ENCODE measurements around the gene METTL25. TPM values are rescaled to one million over a fixed set of nuclear protein-coding genes. Genes with fewer than 3 reads are reported as not detected.

METTL25 gene
- polyA plus RNA-seq, 1 donor (not counting 4 experiments of a cell fraction or from before 2014, with no cell fraction given), result 6.0 TPM

DNA sequence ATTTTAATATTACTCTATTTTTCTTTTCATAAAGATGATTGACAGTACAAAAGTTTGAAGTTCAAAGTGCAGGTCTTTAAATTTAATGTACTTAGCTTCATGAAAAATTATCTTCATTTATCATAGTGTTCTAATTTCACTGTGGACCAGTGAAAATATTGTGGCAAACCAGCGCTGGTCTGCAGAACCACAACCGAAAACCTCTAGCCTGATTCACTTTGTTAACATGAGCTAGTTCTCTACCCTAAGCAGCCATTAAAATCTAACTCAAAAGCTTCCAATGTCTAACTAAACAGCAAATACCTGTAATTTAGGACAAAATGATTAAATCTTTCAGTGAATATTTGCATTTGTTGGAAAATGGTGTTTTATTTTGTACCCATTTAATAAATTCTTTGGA lies 167.3 kb downstream of the METTL25 start:
- no peaks in the 10 kb centered on the region for H3K9me1 ChIP-seq (ENCODE audit: control insufficient read depth, extremely low read depth, insufficient read depth, low read length)
- H3K4me1 ChIP-seq (ENCODE audit: control insufficient read depth, extremely low read depth, insufficient read depth, low read length), result no peaks in the 10 kb centered on the region
- DNase-seq (ENCODE audit: low read depth, low spot score) (no peak), FAIRE-seq (no peak)
- TF ChIP-seq, protein P1, sequence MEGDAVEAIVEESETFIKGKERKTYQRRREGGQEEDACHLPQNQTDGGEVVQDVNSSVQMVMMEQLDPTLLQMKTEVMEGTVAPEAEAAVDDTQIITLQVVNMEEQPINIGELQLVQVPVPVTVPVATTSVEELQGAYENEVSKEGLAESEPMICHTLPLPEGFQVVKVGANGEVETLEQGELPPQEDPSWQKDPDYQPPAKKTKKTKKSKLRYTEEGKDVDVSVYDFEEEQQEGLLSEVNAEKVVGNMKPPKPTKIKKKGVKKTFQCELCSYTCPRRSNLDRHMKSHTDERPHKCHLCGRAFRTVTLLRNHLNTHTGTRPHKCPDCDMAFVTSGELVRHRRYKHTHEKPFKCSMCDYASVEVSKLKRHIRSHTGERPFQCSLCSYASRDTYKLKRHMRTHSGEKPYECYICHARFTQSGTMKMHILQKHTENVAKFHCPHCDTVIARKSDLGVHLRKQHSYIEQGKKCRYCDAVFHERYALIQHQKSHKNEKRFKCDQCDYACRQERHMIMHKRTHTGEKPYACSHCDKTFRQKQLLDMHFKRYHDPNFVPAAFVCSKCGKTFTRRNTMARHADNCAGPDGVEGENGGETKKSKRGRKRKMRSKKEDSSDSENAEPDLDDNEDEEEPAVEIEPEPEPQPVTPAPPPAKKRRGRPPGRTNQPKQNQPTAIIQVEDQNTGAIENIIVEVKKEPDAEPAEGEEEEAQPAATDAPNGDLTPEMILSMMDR (optimal IDR thresholded peaks at IDR 0.05 in 1 of 3, IDR thresholded peaks at IDR 0.05 in 1 of 3, conservative IDR thresholded peaks at IDR 0.05 in 1 of 3; ENCODE audit: extremely low read depth in 1 of 3, insufficient read depth in 2 of 3, low read length in 3 of 3), result no peak
- no peak for TF ChIP-seq EZH2 (IDR thresholded peaks at IDR 0.05; ENCODE audit: low read length)
- H3K27ac ChIP-seq (ENCODE audit: control insufficient read depth, insufficient read depth, low read length), result no peak overlapping the region
- no peaks in the 10 kb centered on the region for H4K20me1 ChIP-seq (ENCODE audit: control insufficient read depth, extremely low read depth, insufficient read depth, low read length)
- H3K9me3 ChIP-seq (ENCODE audit: control insufficient read depth, low read depth, low read length), result no peaks in the 10 kb centered on the region
- no peak overlapping the region for H3K4me3 ChIP-seq (ENCODE audit: control insufficient read depth in 2 of 3, extremely low read depth in 1 of 3, insufficient read depth in 2 of 3, low read depth in 1 of 3, low read length in 3 of 3)
- H3K27me3 ChIP-seq (ENCODE audit: control insufficient read depth, extremely low read depth, insufficient read depth, low read length), result no peaks in the 10 kb centered on the region
- no peak overlapping the region for H3K4me2 ChIP-seq (ENCODE audit: control insufficient read depth, extremely low read depth, insufficient read depth, low read depth, low read length)
- H3K79me2 ChIP-seq (ENCODE audit: control insufficient read depth, insufficient read depth, low read length), result no peaks in the 10 kb centered on the region
- no peaks in the 10 kb centered on the region for H3K36me3 ChIP-seq (ENCODE audit: control insufficient read depth in 2 of 2, extremely low read depth in 1 of 2, insufficient read depth in 2 of 2, low read length in 2 of 2)
- H3K9ac ChIP-seq (ENCODE audit: control insufficient read depth, extremely low read depth, insufficient read depth, low read length), result no peak overlapping the region
- no peak overlapping the region for H2AFZ ChIP-seq (ENCODE audit: control insufficient read depth, low read length)
- dilution Hi-C loops (cut with MboI; ENCODE audit: extremely low pct_ligation_motif_present, low sequenced_read_pairs), result no loop called here

DNA sequence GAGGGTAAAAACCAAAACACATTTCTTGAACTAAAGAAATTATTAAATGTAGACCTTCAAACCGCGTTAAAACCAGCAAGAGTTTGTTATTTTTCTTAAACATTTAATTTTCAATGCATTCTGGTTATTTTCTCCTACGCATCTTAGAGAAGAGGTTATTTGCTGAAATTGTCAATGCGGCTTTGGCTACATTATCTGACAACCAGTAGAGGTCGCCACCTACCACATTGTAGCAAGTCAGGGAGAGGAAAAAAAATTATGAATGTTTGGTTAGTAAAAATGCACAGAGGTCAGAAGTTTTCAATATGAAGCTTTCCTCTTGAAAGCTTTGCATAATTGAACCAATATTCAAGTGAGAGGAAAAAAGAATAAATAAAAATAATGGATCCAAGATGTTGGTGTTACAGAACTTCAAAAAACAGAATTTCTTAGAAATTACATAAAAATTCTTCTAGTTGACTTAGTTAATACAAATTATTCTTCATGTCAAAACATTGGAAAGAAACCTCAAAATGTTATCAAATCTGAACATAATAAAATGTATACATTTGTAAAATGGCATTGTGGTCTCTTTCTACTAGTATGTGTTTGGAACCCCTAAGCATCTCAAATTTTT lies 168.9 kb downstream of the METTL25 start:
- TF ChIP-seq, protein P1 (optimal IDR thresholded peaks at IDR 0.05 in 1 of 3, IDR thresholded peaks at IDR 0.05 in 1 of 3, conservative IDR thresholded peaks at IDR 0.05 in 1 of 3; ENCODE audit: extremely low read depth in 1 of 3, insufficient read depth in 2 of 3, low read length in 3 of 3), result peak; percentile 64 to 80 (median 74)
- TF ChIP-seq EZH2 (IDR thresholded peaks at IDR 0.05; ENCODE audit: low read length), result no peak
- no peaks in the 10 kb centered on the region for H3K4me1 ChIP-seq (ENCODE audit: control insufficient read depth, extremely low read depth, insufficient read depth, low read length)
- H3K27me3 ChIP-seq (ENCODE audit: control insufficient read depth, extremely low read depth, insufficient read depth, low read length), result no peaks in the 10 kb centered on the region
- H4K20me1 ChIP-seq (ENCODE audit: control insufficient read depth, extremely low read depth, insufficient read depth, low read length), result no peaks in the 10 kb centered on the region
- H2AFZ ChIP-seq (ENCODE audit: control insufficient read depth, low read length), result no peak overlapping the region
- no peak overlapping the region for H3K9ac ChIP-seq (ENCODE audit: control insufficient read depth, extremely low read depth, insufficient read depth, low read length)
- no peak overlapping the region for H3K27ac ChIP-seq (ENCODE audit: control insufficient read depth, insufficient read depth, low read length)
- peak; percentile 9 for DNase-seq (ENCODE audit: low read depth, low spot score)
- H3K4me2 ChIP-seq (ENCODE audit: control insufficient read depth, extremely low read depth, insufficient read depth, low read depth, low read length), result no peak overlapping the region
- H3K9me1 ChIP-seq (ENCODE audit: control insufficient read depth, extremely low read depth, insufficient read depth, low read length), result no peaks in the 10 kb centered on the region
- H3K9me3 ChIP-seq (ENCODE audit: control insufficient read depth, low read depth, low read length), result no peaks in the 10 kb centered on the region
- dilution Hi-C loops (cut with MboI; ENCODE audit: extremely low pct_ligation_motif_present, low sequenced_read_pairs), result no loop called here
- H3K4me3 ChIP-seq (ENCODE audit: control insufficient read depth in 2 of 3, extremely low read depth in 1 of 3, insufficient read depth in 2 of 3, low read depth in 1 of 3, low read length in 3 of 3), result no peak overlapping the region
- no peaks in the 10 kb centered on the region for H3K36me3 ChIP-seq (ENCODE audit: control insufficient read depth in 2 of 2, extremely low read depth in 1 of 2, insufficient read depth in 2 of 2, low read length in 2 of 2)
- FAIRE-seq, result peak; percentile 44
- no peaks in the 10 kb centered on the region for H3K79me2 ChIP-seq (ENCODE audit: control insufficient read depth, insufficient read depth, low read length)

Other genes starting within 250 kb of the METTL25 start
- gene CCDC59, start 142 bp upstream of the METTL25 start, polyA plus RNA-seq, result 8.5 to 41.9 TPM (median 29.5 TPM) in 3 replicates